GM08714 (cell line): ENCODE results near the gene CDC23.
"Not testable (repeated sequence)": the region's sequence is repeated elsewhere in the genome, so short reads cannot be mapped to it uniquely, and the experiment has no call there.

Experiments
- H3K4me3 ChIP-seq: fragments of 200-500 bp; sonication (Bioruptor generic); 2 replicates; pipeline ENCODE4 v1.5.1; 2014; ENCODE audit warnings: mild to moderate bottlenecking, low read length, inconsistent platforms
- ZNF274 ChIP-seq: IDR thresholded peaks from 2 replicates; pipeline ENCODE4 v1.6.1; 2012; ENCODE audit warnings: mild to moderate bottlenecking, low read depth, low read length

The CDC23 gene

GRCh38 chr5:138230981-138231589, 18.0 kb upstream of the CDC23 start:
- no peak overlapping the region for H3K4me3 ChIP-seq
- no peak for TF ChIP-seq ZNF274

GRCh38 chr5:138230261-138230660, 17.1 kb upstream of the CDC23 start:
- no peak overlapping the region for H3K4me3 ChIP-seq
- no peak for TF ChIP-seq ZNF274

GRCh38 chr5:138229387-138229786, 16.3 kb upstream of the CDC23 start:
- no peak overlapping the region for H3K4me3 ChIP-seq
- no peak for TF ChIP-seq ZNF274

GRCh38 chr5:138226910-138227309, 13.8 kb upstream of the CDC23 start:
- H3K4me3 ChIP-seq: no peak overlapping the region

GRCh38 chr5:138224712-138225111, 11.6 kb upstream of the CDC23 start:
- TF ChIP-seq ZNF274: no peak

More at GRCh38 chr5:138226910-138227309, 13.8 kb upstream of the CDC23 start:
- TF ChIP-seq ZNF274: no peak

GRCh38 chr5:138223532-138223931, 10.4 kb upstream of the CDC23 start:
- no peak for TF ChIP-seq ZNF274
- H3K4me3 ChIP-seq: no peak overlapping the region

More at GRCh38 chr5:138224712-138225111, 11.6 kb upstream of the CDC23 start:
- H3K4me3 ChIP-seq: no peak overlapping the region

GRCh38 chr5:138216799-138217198, 3.7 kb upstream of the CDC23 start:
- no peak overlapping the region for H3K4me3 ChIP-seq
- TF ChIP-seq ZNF274: no peak

- TF ChIP-seq ZNF274: no peak
- peak overlapping the region; percentile 82 for H3K4me3 ChIP-seq
Measured at GRCh38 chr5:138212828-138213160, 329 bp downstream of the CDC23 start.

GRCh38 chr5:138210985-138211384, 2.1 kb downstream of the CDC23 start:
- no peak for TF ChIP-seq ZNF274
- H3K4me3 ChIP-seq: no peak overlapping the region

- H3K4me3 ChIP-seq: not testable (repeated sequence)
Measured at GRCh38 chr5:138193859-138194258, 19.3 kb downstream of the CDC23 start.

- TF ChIP-seq ZNF274: no peak
- no peak overlapping the region for H3K4me3 ChIP-seq
Measured at GRCh38 chr5:138192826-138193225, 20.3 kb downstream of the CDC23 start.

- TF ChIP-seq ZNF274: no peak
- no peak overlapping the region for H3K4me3 ChIP-seq
Measured at GRCh38 chr5:138188626-138189025, 24.5 kb downstream of the CDC23 start.

GRCh38 chr5:138186002-138186447, 27.1 kb downstream of the CDC23 start:
- no peak overlapping the region for H3K4me3 ChIP-seq
- TF ChIP-seq ZNF274: no peak

GRCh38 chr5:138182808-138183207, 30.3 kb downstream of the CDC23 start:
- no peak overlapping the region for H3K4me3 ChIP-seq
- no peak for TF ChIP-seq ZNF274

GRCh38 chr5:138180841-138181240, 32.3 kb downstream of the CDC23 start:
- TF ChIP-seq ZNF274: no peak
- no peak overlapping the region for H3K4me3 ChIP-seq

- peak overlapping the region; percentile 99; the same call in 1 of the 2 replicates for H3K4me3 ChIP-seq
- no peak for TF ChIP-seq ZNF274
Measured at GRCh38 chr5:138180183-138180782, 32.8 kb downstream of the CDC23 start.
